ENCODE data around the gene SPRYD4.
"Not testable (repeated sequence)": the region's sequence is repeated elsewhere in the genome, so short reads cannot be mapped to it uniquely, and the experiment has no call there.

SPRYD4 gene

GRCh38 chr12:56510786-56511185 lies 42.4 kb downstream of the SPRYD4 start:
- TF ChIP-seq, protein P1, sequence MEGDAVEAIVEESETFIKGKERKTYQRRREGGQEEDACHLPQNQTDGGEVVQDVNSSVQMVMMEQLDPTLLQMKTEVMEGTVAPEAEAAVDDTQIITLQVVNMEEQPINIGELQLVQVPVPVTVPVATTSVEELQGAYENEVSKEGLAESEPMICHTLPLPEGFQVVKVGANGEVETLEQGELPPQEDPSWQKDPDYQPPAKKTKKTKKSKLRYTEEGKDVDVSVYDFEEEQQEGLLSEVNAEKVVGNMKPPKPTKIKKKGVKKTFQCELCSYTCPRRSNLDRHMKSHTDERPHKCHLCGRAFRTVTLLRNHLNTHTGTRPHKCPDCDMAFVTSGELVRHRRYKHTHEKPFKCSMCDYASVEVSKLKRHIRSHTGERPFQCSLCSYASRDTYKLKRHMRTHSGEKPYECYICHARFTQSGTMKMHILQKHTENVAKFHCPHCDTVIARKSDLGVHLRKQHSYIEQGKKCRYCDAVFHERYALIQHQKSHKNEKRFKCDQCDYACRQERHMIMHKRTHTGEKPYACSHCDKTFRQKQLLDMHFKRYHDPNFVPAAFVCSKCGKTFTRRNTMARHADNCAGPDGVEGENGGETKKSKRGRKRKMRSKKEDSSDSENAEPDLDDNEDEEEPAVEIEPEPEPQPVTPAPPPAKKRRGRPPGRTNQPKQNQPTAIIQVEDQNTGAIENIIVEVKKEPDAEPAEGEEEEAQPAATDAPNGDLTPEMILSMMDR (conservative IDR thresholded peaks at IDR 0.05; ENCODE audit: control insufficient read depth, insufficient read depth, low read depth, low read length): no peak
- DNase-seq (ENCODE audit: low read depth): no peak

GRCh38 chr12:56514014-56514318 lies 45.6 kb downstream of the SPRYD4 start:
- H3K4me3 ChIP-seq (ENCODE audit: control insufficient read depth, low read depth, low read length): not testable (repeated sequence)

More at GRCh38 chr12:56510786-56511185, 42.4 kb downstream of the SPRYD4 start:
- H3K4me3 ChIP-seq (ENCODE audit: control insufficient read depth, low read depth, low read length): no peak overlapping the region

GRCh38 chr12:56517854-56518253 lies 49.5 kb downstream of the SPRYD4 start:
- no peak overlapping the region for H3K4me3 ChIP-seq (ENCODE audit: control insufficient read depth, low read depth, low read length)
- no peak for DNase-seq (ENCODE audit: low read depth)

More at GRCh38 chr12:56514014-56514318, 45.6 kb downstream of the SPRYD4 start:
- not testable (repeated sequence) for DNase-seq (ENCODE audit: low read depth)

GRCh38 chr12:56518570-56518969 lies 50.2 kb downstream of the SPRYD4 start:
- no peak overlapping the region for H3K4me3 ChIP-seq (ENCODE audit: control insufficient read depth, low read depth, low read length)
- DNase-seq (ENCODE audit: low read depth): no peak
- TF ChIP-seq, protein P1 (conservative IDR thresholded peaks at IDR 0.05; ENCODE audit: control insufficient read depth, insufficient read depth, low read depth, low read length): no peak

More at GRCh38 chr12:56517854-56518253, 49.5 kb downstream of the SPRYD4 start:
- TF ChIP-seq, protein P1 (conservative IDR thresholded peaks at IDR 0.05; ENCODE audit: control insufficient read depth, insufficient read depth, low read depth, low read length): no peak

GRCh38 chr12:56520048-56520447 lies 51.7 kb downstream of the SPRYD4 start:
- H3K4me3 ChIP-seq (ENCODE audit: control insufficient read depth, low read depth, low read length): no peak overlapping the region
- TF ChIP-seq, protein P1 (conservative IDR thresholded peaks at IDR 0.05; ENCODE audit: control insufficient read depth, insufficient read depth, low read depth, low read length): no peak

GRCh38 chr12:56520506-56520905 lies 52.1 kb downstream of the SPRYD4 start:
- DNase-seq (ENCODE audit: low read depth): peak; percentile 26
- TF ChIP-seq, protein P1 (conservative IDR thresholded peaks at IDR 0.05; ENCODE audit: control insufficient read depth, insufficient read depth, low read depth, low read length): no peak
- H3K4me3 ChIP-seq (ENCODE audit: control insufficient read depth, low read depth, low read length): no peak overlapping the region

More at GRCh38 chr12:56520048-56520447, 51.7 kb downstream of the SPRYD4 start:
- DNase-seq (ENCODE audit: low read depth): no peak

DNA sequence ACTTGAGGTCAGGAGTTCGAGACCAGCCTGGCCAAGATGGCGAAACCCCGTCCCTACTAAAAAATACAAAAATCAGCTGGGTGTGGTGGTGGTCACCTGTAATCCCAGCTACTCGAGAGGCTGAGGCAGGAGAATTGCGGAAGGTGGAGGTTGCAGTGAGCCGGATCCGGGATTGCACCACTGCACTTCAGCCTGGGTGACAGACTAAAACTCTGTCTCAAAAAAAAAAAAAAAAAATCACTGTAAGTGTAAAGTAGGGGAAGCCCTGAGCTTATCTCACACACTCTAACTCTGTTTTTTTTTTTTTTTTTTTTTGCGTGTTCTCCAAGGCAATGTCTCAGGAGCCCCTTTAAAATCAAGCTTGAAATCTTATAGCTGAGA lies 52.8 kb downstream of the SPRYD4 start:
- TF ChIP-seq, protein P1 (conservative IDR thresholded peaks at IDR 0.05; ENCODE audit: control insufficient read depth, insufficient read depth, low read depth, low read length): no peak

More for the DNA sequence above, 52.8 kb downstream of the SPRYD4 start:
- peak overlapping the region; percentile 74 for H3K4me3 ChIP-seq (ENCODE audit: control insufficient read depth, low read depth, low read length)
- peak; percentile 17 for DNase-seq (ENCODE audit: low read depth)
